ENCODE measurements around the gene CDH22. TPM values are rescaled to one million over a fixed set of nuclear protein-coding genes. Genes with fewer than 3 reads are reported as not detected.

CDH22 gene
- total RNA-seq, 1 donor from 2014 or later, result 0.13 TPM

DNA sequence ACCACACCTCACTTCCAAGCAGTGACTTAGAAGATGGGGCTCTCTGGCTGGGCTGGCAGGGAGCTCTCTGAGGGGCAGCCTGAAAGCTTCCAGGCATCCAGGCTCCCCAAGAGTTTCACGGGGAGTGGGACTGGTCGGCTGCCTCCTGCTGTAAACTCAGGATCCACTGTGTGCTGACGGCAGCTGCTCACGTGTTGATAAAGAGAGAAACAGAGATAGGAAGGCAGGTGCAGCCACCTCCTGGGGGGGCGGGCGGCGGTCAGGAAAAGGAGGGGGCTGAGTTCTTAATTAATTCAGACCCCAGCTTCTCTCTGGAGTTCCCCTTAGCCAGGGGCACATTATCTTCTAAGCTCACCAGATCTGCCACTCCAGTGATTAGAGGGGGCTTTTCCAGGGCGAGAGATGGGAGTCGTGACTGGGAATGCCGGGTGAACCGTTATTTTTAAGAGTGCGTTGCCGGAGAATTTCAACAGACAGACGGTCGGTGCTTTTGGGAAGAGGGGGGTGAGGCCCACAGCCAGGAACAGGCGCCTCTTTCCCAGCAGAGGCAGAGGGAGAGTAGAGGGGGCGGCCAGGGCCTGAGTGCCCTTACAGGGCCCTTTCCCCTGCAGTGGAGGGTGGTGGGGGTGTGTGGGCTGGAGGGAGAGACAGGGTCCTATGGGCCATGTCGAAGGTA lies 119.3 kb downstream of the CDH22 start:
- no peak overlapping the region for H3K4me3 Mint-ChIP-seq
- H3K27ac Mint-ChIP-seq, result no peak overlapping the region
- H3K36me3 Mint-ChIP-seq, result no peaks in the 10 kb centered on the region
- peaks cover 17% of the 10 kb centered on the region for H3K27me3 Mint-ChIP-seq (ENCODE audit: insufficient read depth, low read depth)
- Histone ChIP-seq H3K27me3 (no peaks in the 10 kb centered on the region), H3K79me2 (ENCODE audit: low read depth) (no peaks in the 10 kb centered on the region), H3K9me3 (ENCODE audit: low read depth) (no peaks in the 10 kb centered on the region), H3K36me3 (no peaks in the 10 kb centered on the region), H3K27ac (no peak overlapping the region), H3K4me3 (no peak overlapping the region), H3K4me1 (peaks cover 17% of the 10 kb centered on the region), H3K4me2 (no peak overlapping the region), H3K9ac (no peak overlapping the region), H3F3A (ENCODE audit: low read depth) (no peaks in the 10 kb centered on the region), H2AFZ (replicated peaks) (peak overlapping the region; percentile 17), H4K20me1 (ENCODE audit: low read depth) (no peaks in the 10 kb centered on the region)
- TF ChIP-seq EZH2 (IDR thresholded peaks at IDR 0.05) (no peak), EZH2phosphoT487 (IDR thresholded peaks at IDR 0.05) (no peak), CTCF (IDR thresholded peaks at IDR 0.05) (no peak)
- H3K4me1 Mint-ChIP-seq, result peaks cover 15% of the 10 kb centered on the region
- no peak for DNase-seq (ENCODE audit: low spot score)
- no peaks in the 10 kb centered on the region for H3K9me3 Mint-ChIP-seq

DNA sequence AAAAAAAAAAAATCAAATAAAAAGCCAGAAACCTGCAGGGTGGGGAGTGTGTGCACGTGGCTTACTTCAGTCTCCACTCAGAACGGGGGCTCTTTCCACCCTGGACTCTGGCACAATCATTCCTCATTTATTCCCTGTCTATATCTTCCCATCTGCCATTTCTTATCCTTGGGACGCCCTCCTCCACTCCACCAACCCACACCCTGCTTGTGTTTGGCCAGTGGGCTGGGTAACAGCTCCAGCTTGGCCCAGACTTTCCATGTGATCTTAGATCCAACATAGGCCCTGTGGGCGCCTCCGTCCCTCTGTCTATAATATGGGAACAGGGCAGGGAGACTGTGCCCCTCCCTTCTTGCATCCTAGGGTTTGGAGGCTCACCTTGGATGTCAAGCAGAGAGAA lies 122.1 kb downstream of the CDH22 start:
- no peak for TF ChIP-seq EZH2phosphoT487 (IDR thresholded peaks at IDR 0.05)
- TF ChIP-seq CTCF (IDR thresholded peaks at IDR 0.05), result no peak
- no peak for TF ChIP-seq EZH2 (IDR thresholded peaks at IDR 0.05)
- Histone ChIP-seq H3K4me3 (no peak overlapping the region), H3K9ac (no peak overlapping the region), H3K36me3 (no peaks in the 10 kb centered on the region), H3F3A (ENCODE audit: low read depth) (no peaks in the 10 kb centered on the region), H3K27me3 (no peaks in the 10 kb centered on the region), H2AFZ (replicated peaks) (no peak overlapping the region), H4K20me1 (ENCODE audit: low read depth) (no peaks in the 10 kb centered on the region), H3K9me3 (ENCODE audit: low read depth) (no peaks in the 10 kb centered on the region), H3K79me2 (ENCODE audit: low read depth) (no peaks in the 10 kb centered on the region), H3K4me1 (peaks cover 8% of the 10 kb centered on the region), H3K4me2 (no peak overlapping the region), H3K27ac (no peak overlapping the region)
- Mint-ChIP-seq H3K27ac (no peak overlapping the region), H3K36me3 (no peaks in the 10 kb centered on the region), H3K27me3 (ENCODE audit: insufficient read depth, low read depth) (peaks cover 20% of the 10 kb centered on the region), H3K9me3 (no peaks in the 10 kb centered on the region), H3K4me3 (no peak overlapping the region), H3K4me1 (peaks cover 3% of the 10 kb centered on the region)
- DNase-seq (ENCODE audit: low spot score), result no peak

DNA sequence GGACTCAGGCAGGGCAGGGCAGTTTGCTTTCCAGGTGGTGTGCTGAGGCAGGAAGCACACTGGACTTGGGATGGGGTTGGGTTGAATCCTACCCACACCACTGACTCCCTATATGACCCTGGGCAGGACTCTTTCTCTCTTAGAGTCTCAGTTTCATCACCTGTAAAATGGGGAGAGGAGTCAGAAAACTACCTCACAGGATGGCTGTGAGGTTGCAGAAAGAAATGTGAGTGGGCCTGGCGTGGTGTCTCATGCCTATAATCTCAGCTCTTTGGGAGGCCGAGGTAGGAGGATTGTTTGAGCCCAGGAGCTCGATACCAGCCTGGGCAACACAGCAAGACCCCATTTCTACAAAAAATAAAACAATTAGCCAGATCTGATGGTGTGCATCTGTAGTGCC lies 122.9 kb downstream of the CDH22 start:
- Histone ChIP-seq H3K4me1 (peaks cover 8% of the 10 kb centered on the region), H3K36me3 (no peaks in the 10 kb centered on the region), H3K27me3 (no peaks in the 10 kb centered on the region), H4K20me1 (ENCODE audit: low read depth) (no peaks in the 10 kb centered on the region), H3F3A (ENCODE audit: low read depth) (no peaks in the 10 kb centered on the region), H3K9ac (no peak overlapping the region), H3K4me3 (no peak overlapping the region), H3K9me3 (ENCODE audit: low read depth) (no peaks in the 10 kb centered on the region), H3K79me2 (ENCODE audit: low read depth) (no peaks in the 10 kb centered on the region), H3K4me2 (no peak overlapping the region), H2AFZ (replicated peaks) (no peak overlapping the region), H3K27ac (no peak overlapping the region)
- H3K9me3 Mint-ChIP-seq, result no peaks in the 10 kb centered on the region
- no peaks in the 10 kb centered on the region for H3K36me3 Mint-ChIP-seq
- H3K4me3 Mint-ChIP-seq, result no peak overlapping the region
- DNase-seq (ENCODE audit: low spot score), result no peak
- H3K4me1 Mint-ChIP-seq, result peaks cover 3% of the 10 kb centered on the region
- TF ChIP-seq EZH2phosphoT487 (IDR thresholded peaks at IDR 0.05) (no peak), CTCF (IDR thresholded peaks at IDR 0.05) (no peak), EZH2 (IDR thresholded peaks at IDR 0.05) (no peak)
- peaks cover 14% of the 10 kb centered on the region for H3K27me3 Mint-ChIP-seq (ENCODE audit: insufficient read depth, low read depth)
- H3K27ac Mint-ChIP-seq, result no peak overlapping the region
